ENCODE data around the gene FHOD3. TPM values are rescaled to one million over a fixed set of nuclear protein-coding genes. Genes with fewer than 3 reads are reported as not detected.

FHOD3 gene
- total and polyA plus RNA-seq, 7 donors: 5.4 to 98.2 (median 20.2) TPM

GRCh38 chr18:36692371-36692770 is 394.9 kb downstream of the FHOD3 start:
- Histone ChIP-seq H3K9me3 (no peaks in the 10 kb centered on the region), H3K27ac (no peak overlapping the region), H3K27me3 (ENCODE audit: insufficient read depth in 3 of 3, low read length in 2 of 3) (no peaks in the 10 kb centered on the region), H3K36me3 (ENCODE audit: insufficient read depth in 1 of 2, low read depth in 1 of 2) (peaks cover 0 to 6% of the 10 kb centered on the region in 2 donors), H3K4me3 (no peak overlapping the region), H3K4me1 (no peaks in the 10 kb centered on the region)
- no peak for TF ChIP-seq CTCF (IDR thresholded peaks at IDR 0.05)
- DNase-seq (no peak), ATAC-seq (no peak)
- WGBS, 3 donors: 72 to 87% (median 81%) methylated on average over 2 of the region's 2 CpGs
- intact Hi-C loops (cut with DNase I): loop anchor here in 1 of 2 donors (5.0 kb wide), 1 partner anchor 115 kb away; no protein-coding TSS in a partner anchor

- no peak for DNase-seq
- no peak for TF ChIP-seq CTCF (IDR thresholded peaks at IDR 0.05)
- peaks cover 0 to 6% of the 10 kb centered on the region in 2 donors for H3K36me3 ChIP-seq (ENCODE audit: insufficient read depth in 1 of 2, low read depth in 1 of 2)
- no peaks in the 10 kb centered on the region for H3K9me3 ChIP-seq
- intact Hi-C loops (cut with DNase I): loop anchor here in 1 of 2 donors (5.0 kb wide), 1 partner anchor 114 kb away; no protein-coding TSS in a partner anchor
- no peak overlapping the region for H3K27ac ChIP-seq
- ATAC-seq: no peak
- H3K27me3 ChIP-seq (ENCODE audit: insufficient read depth in 3 of 3, low read length in 2 of 3): no peaks in the 10 kb centered on the region
- H3K4me1 ChIP-seq: no peaks in the 10 kb centered on the region
- 55 to 70% (median 67%) methylated on average over 9 of the region's 9 CpGs for WGBS, 3 donors
- no peak overlapping the region for H3K4me3 ChIP-seq
Measured at GRCh38 chr18:36692921-36693332, 395.4 kb downstream of the FHOD3 start.

GRCh38 chr18:36693931-36694620 is 396.6 kb downstream of the FHOD3 start:
- no peaks in the 10 kb centered on the region for H3K27me3 ChIP-seq (ENCODE audit: insufficient read depth in 3 of 3, low read length in 2 of 3)
- H3K36me3 ChIP-seq (ENCODE audit: insufficient read depth in 1 of 2, low read depth in 1 of 2): peaks cover 0 to 6% of the 10 kb centered on the region in 2 donors
- H3K9me3 ChIP-seq: no peaks in the 10 kb centered on the region
- no peak for ATAC-seq
- intact Hi-C loops (cut with DNase I): loop anchor here in 1 of 2 donors (5.0 kb wide), 1 partner anchor 113 kb away; no protein-coding TSS in a partner anchor
- TF ChIP-seq CTCF (IDR thresholded peaks at IDR 0.05): no peak
- no peaks in the 10 kb centered on the region for H3K4me1 ChIP-seq
- 61 to 64% (median 61%) methylated on average over 15 of the region's 15 CpGs for WGBS, 3 donors
- no peak overlapping the region for H3K27ac ChIP-seq
- H3K4me3 ChIP-seq: no peak overlapping the region
- no peak for DNase-seq

- TF ChIP-seq CTCF (IDR thresholded peaks at IDR 0.05): no peak
- DNase-seq (no peak), ATAC-seq (no peak)
- Histone ChIP-seq H3K27me3 (ENCODE audit: insufficient read depth in 3 of 3, low read length in 2 of 3) (no peaks in the 10 kb centered on the region), H3K36me3 (ENCODE audit: insufficient read depth in 1 of 2, low read depth in 1 of 2) (peaks cover 0 to 6% of the 10 kb centered on the region in 2 donors), H3K4me1 (no peaks in the 10 kb centered on the region), H3K9me3 (no peaks in the 10 kb centered on the region), H3K27ac (no peak overlapping the region), H3K4me3 (no peak overlapping the region)
- 56 to 57% (median 57%) methylated on average over 3 of the region's 3 CpGs for WGBS, 3 donors
- intact Hi-C loops (cut with DNase I): no loop called here
Measured at GRCh38 chr18:36695806-36696205, 398.3 kb downstream of the FHOD3 start.
